Suprapubic skin (tissue), 4 donors: ENCODE data around the gene AMBP.

Experiments used
- CTCF ChIP-seq, 2 donors: fragments of 200-600 bp in 1 of 2; fragments of 450-650 bp in 1 of 2; sonication (generic) in 1 of 2; IDR thresholded peaks; one replicate each; pipeline ENCODE4 v1.5.1; 2016 to 2019; ENCODE audit warnings: antibody characterized with exemption in 2 of 2, mild to moderate bottlenecking in 1 of 2, moderate library complexity in 1 of 2
- EP300 ChIP-seq: sonication (generic); formaldehyde crosslinking; IDR thresholded peaks from one replicate; pipeline ENCODE4 v1.6.1; 2017; ENCODE audit warnings: antibody characterized with exemption
- POLR2A ChIP-seq, 2 donors: fragments of 450-650 bp; IDR thresholded peaks; one replicate each; pipeline ENCODE4 v1.6.1; 2017; ENCODE audit warnings: antibody characterized with exemption in 2 of 2, mild to moderate bottlenecking in 2 of 2, moderate library complexity in 2 of 2
- POLR2AphosphoS5 ChIP-seq, 3 donors: sonication (generic); formaldehyde crosslinking; IDR thresholded peaks; one replicate each; pipeline ENCODE4 v1.6.1; 2017; ENCODE audit warnings: antibody characterized with exemption in 3 of 3

- TF ChIP-seq CTCF (IDR thresholded peaks at IDR 0.05) (no peak), POLR2A (IDR thresholded peaks at IDR 0.05) (no peak), EP300 (no peak), POLR2AphosphoS5 (IDR thresholded peaks at IDR 0.05) (no peak)
Measured at GRCh38 chr9:114105236-114105635, 27.1 kb upstream of the AMBP start.
